ENCODE results near the gene EMC9.

DNA sequence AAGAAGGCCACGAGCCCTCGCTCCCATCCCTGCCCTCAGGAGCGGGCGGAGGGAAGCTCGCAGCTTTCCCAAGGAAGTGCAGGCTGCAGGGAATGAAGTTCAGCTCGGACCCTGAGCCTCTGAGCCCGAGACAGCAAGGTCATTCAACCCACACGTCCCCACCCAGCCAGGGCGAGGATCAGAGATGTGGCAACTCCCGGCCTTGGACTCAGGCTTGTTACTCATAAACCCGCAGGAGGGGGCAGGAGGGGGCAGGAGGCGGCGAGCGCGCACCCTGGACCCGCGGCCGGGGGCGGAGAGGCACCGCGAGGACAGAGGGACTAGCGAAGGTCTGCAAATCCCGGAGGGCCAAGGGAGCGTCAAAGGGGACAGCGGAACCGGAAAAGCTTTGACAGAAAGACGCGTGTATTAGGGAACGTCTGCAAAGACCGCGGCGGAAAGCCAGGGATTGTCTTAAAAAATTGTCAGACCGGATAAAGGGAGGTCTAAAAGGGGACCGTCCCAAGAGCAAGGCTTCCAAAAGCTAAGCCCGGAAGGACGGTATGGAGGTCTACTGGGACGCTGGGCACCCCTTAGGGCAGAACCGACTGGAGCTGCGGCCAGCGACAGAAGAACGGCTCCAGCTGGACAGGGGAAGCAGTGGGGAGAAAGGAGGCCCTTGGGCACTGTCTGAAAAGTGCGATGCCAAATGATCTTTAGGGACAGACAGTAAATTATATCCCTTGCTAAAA is 27.4 kb downstream of the EMC9 start:
- TF ChIP-seq, protein P1, sequence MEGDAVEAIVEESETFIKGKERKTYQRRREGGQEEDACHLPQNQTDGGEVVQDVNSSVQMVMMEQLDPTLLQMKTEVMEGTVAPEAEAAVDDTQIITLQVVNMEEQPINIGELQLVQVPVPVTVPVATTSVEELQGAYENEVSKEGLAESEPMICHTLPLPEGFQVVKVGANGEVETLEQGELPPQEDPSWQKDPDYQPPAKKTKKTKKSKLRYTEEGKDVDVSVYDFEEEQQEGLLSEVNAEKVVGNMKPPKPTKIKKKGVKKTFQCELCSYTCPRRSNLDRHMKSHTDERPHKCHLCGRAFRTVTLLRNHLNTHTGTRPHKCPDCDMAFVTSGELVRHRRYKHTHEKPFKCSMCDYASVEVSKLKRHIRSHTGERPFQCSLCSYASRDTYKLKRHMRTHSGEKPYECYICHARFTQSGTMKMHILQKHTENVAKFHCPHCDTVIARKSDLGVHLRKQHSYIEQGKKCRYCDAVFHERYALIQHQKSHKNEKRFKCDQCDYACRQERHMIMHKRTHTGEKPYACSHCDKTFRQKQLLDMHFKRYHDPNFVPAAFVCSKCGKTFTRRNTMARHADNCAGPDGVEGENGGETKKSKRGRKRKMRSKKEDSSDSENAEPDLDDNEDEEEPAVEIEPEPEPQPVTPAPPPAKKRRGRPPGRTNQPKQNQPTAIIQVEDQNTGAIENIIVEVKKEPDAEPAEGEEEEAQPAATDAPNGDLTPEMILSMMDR (conservative IDR thresholded peaks at IDR 0.05; ENCODE audit: low read length): no peak
- no peak for TF ChIP-seq EZH2phosphoT487 (IDR thresholded peaks at IDR 0.05; ENCODE audit: borderline replicate concordance)
